SK-N-SH treated with all-trans-retinoic acid at 6 μM for 48 hours (cell line): ENCODE data around the gene ALG12.

Experiments
- BACH2 ChIP-seq: fragments of 250-450 bp; sonication (Bioruptor Pico); IDR thresholded peaks from 2 replicates; pipeline ENCODE4 v1.9.0; 2021; ENCODE audit warnings: mild to moderate bottlenecking, borderline replicate concordance
- ESRRG ChIP-seq: fragments of 250-450 bp; sonication (Bioruptor Pico); IDR thresholded peaks from 2 replicates; pipeline ENCODE4 v1.6.1; 2021; ENCODE audit warnings: mild to moderate bottlenecking
- ISL1 ChIP-seq: fragments of 250-450 bp; sonication (Bioruptor Pico); IDR thresholded peaks from 2 replicates; pipeline ENCODE4 v2.1.2; 2022; ENCODE audit warnings: mild to moderate bottlenecking, moderate library complexity
- OSR1 ChIP-seq: fragments of 250-450 bp; sonication (Bioruptor Pico); IDR thresholded peaks from 2 replicates; pipeline ENCODE4 v1.8.0; 2022; ENCODE audit warnings: moderate library complexity, mild to moderate bottlenecking, inconsistent platforms
- PATZ1 ChIP-seq: fragments of 250-450 bp; sonication (Bioruptor Pico); IDR thresholded peaks from 2 replicates; pipeline ENCODE4 v1.8.0; 2020; ENCODE audit warnings: mild to moderate bottlenecking, moderate library complexity, borderline replicate concordance
- PPARA ChIP-seq: fragments of 250-450 bp; sonication (Bioruptor Pico); IDR thresholded peaks from 2 replicates; pipeline ENCODE4 v1.5.0; 2020; ENCODE audit warnings: mild to moderate bottlenecking, borderline replicate concordance
- RARB ChIP-seq: fragments of 250-450 bp; sonication (Bioruptor Pico); IDR thresholded peaks from 2 replicates; pipeline ENCODE4 v1.8.0; 2021; ENCODE audit warnings: mild to moderate bottlenecking, moderate library complexity
- SNAI2 ChIP-seq: fragments of 250-450 bp; sonication (Bioruptor Pico); IDR thresholded peaks from 2 replicates; pipeline ENCODE4 v1.5.0; 2020; ENCODE audit warnings: mild to moderate bottlenecking, moderate library complexity
- TOX ChIP-seq: fragments of 250-450 bp; sonication (Bioruptor Pico); IDR thresholded peaks from 2 replicates; pipeline ENCODE4 v1.8.0; 2021; ENCODE audit warnings: mild to moderate bottlenecking, moderate library complexity, borderline replicate concordance
- TSHZ2 ChIP-seq: fragments of 250-450 bp; sonication (Bioruptor Pico); IDR thresholded peaks from 2 replicates; pipeline ENCODE4 v1.5.0; 2020; ENCODE audit warnings: mild to moderate bottlenecking, moderate library complexity
- ZC3H10 ChIP-seq: fragments of 250-450 bp; sonication (Bioruptor Pico); IDR thresholded peaks from 2 replicates; pipeline ENCODE4 v1.5.1; 2021; ENCODE audit warnings: mild to moderate bottlenecking, moderate library complexity
- ZFP30 ChIP-seq: fragments of 450-650 bp; formaldehyde crosslinking; IDR thresholded peaks from 2 replicates; pipeline ENCODE4 v1.5.0; 2022; ENCODE audit warnings: mild to moderate bottlenecking, moderate library complexity
- ZNF70 ChIP-seq: fragments of 450-650 bp; formaldehyde crosslinking; IDR thresholded peaks from 2 replicates; pipeline ENCODE4 v1.5.0; 2020; ENCODE audit warnings: mild to moderate bottlenecking, moderate library complexity
- ZNF8 ChIP-seq: fragments of 450-650 bp; formaldehyde crosslinking; IDR thresholded peaks from 2 replicates; pipeline ENCODE4 v1.5.0; 2020; ENCODE audit warnings: mild to moderate bottlenecking, moderate library complexity

GRCh38 chr22:49953027-49953679, 34.9 kb upstream of the ALG12 start:
- TF ChIP-seq OSR1 (no peak), TOX (CRISPR knock-in tag) (no peak), ZFP30 (CRISPR knock-in tag) (no peak), TSHZ2 (no peak), ZC3H10 (CRISPR knock-in tag) (no peak), ESRRG (no peak), RARB (CRISPR knock-in tag) (no peak), PATZ1 (CRISPR knock-in tag) (no peak), ZNF70 (CRISPR knock-in tag) (no peak), SNAI2 (CRISPR knock-in tag) (no peak), ISL1 (CRISPR knock-in tag) (no peak), PPARA (CRISPR knock-in tag) (no peak), BACH2 (no peak), ZNF8 (no peak)
